GM12873 (cell line): ENCODE data around the gene SCAMP1.

ENCODE experiments used
- CTCF ChIP-seq: IDR thresholded peaks from 2 replicates; pipeline ENCODE4 v1.5.1; 2012; ENCODE audit warnings: low read depth, mild to moderate bottlenecking, moderate library complexity, low read length, control low read depth; ENCODE audit not compliant: insufficient read depth; ENCODE audit errors: missing control alignments

SCAMP1 gene

GRCh38 chr5:78327761-78328510, 32.5 kb upstream of the SCAMP1 start:
- TF ChIP-seq CTCF, result no peak

- TF ChIP-seq CTCF, result no peak
Observed at GRCh38 chr5:78328585-78329173, 31.7 kb upstream of the SCAMP1 start.

DNA sequence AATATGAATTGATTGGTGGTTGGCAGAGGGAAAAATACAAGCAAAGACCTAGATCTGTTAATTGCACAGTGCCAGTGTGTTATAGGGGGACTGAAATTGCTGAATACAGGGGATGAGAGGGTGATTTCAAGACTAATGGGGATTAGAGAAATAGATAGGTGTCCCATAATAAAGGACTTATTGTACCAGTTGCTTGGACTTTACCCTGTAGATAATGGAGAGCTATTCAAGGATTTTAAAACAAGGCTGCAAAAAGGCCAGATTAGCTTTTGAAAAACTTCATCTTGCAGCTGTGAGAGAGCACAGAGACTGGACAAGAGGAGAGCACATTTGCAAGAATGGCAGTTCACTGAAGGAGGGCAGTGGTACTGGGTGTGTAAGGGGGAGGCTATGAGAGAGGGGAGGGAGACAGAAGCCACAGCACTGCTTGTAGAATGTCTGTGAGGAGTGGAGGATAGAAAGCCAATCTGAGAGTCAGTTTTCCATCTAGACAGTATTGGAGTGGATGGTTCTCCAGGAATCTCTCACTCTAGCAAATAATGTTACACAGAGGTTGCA, 28.8 kb upstream of the SCAMP1 start:
- no peak for TF ChIP-seq CTCF

GRCh38 chr5:78334811-78335210, 25.6 kb upstream of the SCAMP1 start:
- no peak for TF ChIP-seq CTCF

GRCh38 chr5:78335976-78336375, 24.4 kb upstream of the SCAMP1 start:
- TF ChIP-seq CTCF, result no peak

GRCh38 chr5:78336698-78337097, 23.7 kb upstream of the SCAMP1 start:
- no peak for TF ChIP-seq CTCF

GRCh38 chr5:78339617-78340436, 20.6 kb upstream of the SCAMP1 start:
- TF ChIP-seq CTCF, result no peak
